GM12873 (cell line): ENCODE results near the gene BCL11A.

Source experiments
- CTCF ChIP-seq: IDR thresholded peaks from 2 replicates; pipeline ENCODE4 v1.5.1; 2012; ENCODE audit warnings: low read depth, mild to moderate bottlenecking, moderate library complexity, low read length, control low read depth; ENCODE audit not compliant: insufficient read depth; ENCODE audit errors: missing control alignments

Gene BCL11A

GRCh38 chr2:60484133-60484645, 69.3 kb downstream of the BCL11A start:
- no peak for TF ChIP-seq CTCF

- no peak for TF ChIP-seq CTCF
These were observed 70.1 kb downstream of the BCL11A start for GRCh38 chr2:60483401-60483800.

GRCh38 chr2:60482222-60482621, 71.2 kb downstream of the BCL11A start:
- TF ChIP-seq CTCF: no peak

- no peak for TF ChIP-seq CTCF
These were observed 72.2 kb downstream of the BCL11A start for GRCh38 chr2:60481257-60481656.

- TF ChIP-seq CTCF: no peak
These were observed 73.2 kb downstream of the BCL11A start for GRCh38 chr2:60480089-60480773.

GRCh38 chr2:60479226-60480088, 74.0 kb downstream of the BCL11A start:
- TF ChIP-seq CTCF: no peak

GRCh38 chr2:60478660-60479059, 74.8 kb downstream of the BCL11A start:
- no peak for TF ChIP-seq CTCF
